Fibroblast of skin of left biceps (primary cell): ENCODE data around the gene ZNF808.
"Not testable (repeated sequence)": the region's sequence is repeated elsewhere in the genome, so short reads cannot be mapped to it uniquely, and the experiment has no call there.

ENCODE experiments used
- DNase-seq, 2 experiments: peaks; one replicate each; pipeline ENCODE4 v3.0.0-alpha.2; 2013; ENCODE audit warnings: low read depth in 2 of 2

Gene ZNF808

DNA sequence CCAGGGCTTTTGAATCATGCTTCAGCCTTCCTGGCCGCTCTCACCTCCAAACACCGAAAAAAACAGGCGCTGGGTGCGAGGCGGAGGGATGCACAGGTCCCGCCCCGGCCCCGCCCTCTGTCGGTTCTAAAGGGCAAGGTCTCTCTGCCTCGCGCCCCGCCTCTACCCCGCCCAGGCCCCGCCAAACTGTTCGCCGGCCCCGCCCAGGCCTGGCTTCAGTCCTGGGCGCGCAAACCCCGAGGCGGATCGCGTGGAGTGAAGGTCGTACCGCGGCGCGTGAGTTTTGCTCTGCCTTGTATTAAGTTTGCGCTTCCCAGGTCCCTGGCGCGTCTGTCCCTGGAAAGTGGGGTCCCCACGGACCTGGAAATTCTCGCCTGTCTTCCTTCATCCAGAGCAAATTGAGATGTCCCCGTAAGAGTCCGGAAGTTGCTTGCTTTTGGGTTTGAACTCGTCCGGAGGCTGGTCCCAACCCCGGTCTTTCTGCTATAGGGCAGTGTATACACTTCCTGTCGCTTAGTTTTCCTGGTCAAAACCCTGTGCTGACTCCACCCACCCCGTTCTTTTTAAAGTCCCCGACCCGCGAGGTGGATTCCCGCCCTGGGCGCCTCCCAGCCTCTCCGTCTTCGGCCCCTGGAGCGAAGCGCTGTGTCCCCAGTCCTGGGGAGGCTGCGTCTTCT, 8.4 kb downstream of the ZNF808 start:
- peak; percentile 21 to 23 for DNase-seq

GRCh38 chr19:52536448-52536800, 9.0 kb downstream of the ZNF808 start:
- no peak for DNase-seq

GRCh38 chr19:52538815-52539214, 11.3 kb downstream of the ZNF808 start:
- not testable (repeated sequence) for DNase-seq

- DNase-seq = not testable (repeated sequence)
Measured at GRCh38 chr19:52541176-52541575, 13.7 kb downstream of the ZNF808 start.

DNA sequence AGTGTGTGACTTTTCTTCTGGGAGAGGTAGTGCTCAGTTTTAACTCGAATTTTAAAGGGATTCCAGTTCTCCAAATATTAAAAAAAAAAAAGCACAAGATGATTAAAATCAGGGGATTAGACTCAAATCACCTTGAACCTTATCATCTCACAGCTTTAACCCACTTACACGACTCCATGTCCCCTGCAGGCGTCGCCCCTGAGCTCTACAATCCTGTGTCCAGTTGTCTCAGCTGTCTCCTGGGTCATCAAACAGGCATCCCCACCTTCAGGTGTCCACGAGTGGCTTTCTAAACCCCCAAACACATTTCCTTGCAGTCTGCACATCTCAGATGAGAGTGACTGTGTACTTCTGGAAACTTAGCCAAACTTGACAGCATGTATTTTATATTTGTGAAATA, 14.1 kb downstream of the ZNF808 start:
- no peak for DNase-seq

- not testable (repeated sequence) for DNase-seq
Measured at GRCh38 chr19:52542541-52542940, 15.1 kb downstream of the ZNF808 start.

DNA sequence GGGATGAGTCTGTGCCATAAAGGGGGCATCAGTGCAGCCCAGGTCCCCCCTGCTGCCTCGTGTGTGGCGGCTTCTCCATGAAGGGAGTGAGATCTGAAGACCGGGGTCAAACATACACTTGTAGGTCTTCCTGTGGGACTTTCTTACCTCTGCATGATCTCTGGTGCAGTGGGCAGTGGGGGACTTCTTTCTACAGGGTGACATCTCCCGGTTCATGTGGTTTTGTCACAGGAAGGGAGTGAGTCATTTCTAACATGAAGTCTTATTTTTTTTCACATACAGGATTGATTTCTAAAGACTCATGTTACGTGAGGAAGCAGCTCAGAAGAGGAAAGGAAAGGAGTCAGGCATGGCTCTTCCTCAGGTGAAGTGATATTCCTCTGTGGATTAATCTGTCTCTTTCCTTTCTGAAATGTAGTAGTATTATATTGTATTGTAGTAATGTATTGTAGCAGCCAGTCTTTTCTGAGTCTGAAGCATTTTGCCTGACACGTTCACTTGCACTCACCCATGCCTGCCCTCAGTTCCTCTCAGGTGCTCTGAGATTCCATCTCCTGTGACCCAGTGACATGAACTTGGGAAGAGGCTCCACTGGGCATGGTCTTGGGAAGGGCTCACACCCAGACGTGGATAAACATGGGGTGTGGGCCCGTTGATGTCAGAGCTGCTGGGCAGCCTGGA, 15.7 kb downstream of the ZNF808 start:
- no peak for DNase-seq

DNA sequence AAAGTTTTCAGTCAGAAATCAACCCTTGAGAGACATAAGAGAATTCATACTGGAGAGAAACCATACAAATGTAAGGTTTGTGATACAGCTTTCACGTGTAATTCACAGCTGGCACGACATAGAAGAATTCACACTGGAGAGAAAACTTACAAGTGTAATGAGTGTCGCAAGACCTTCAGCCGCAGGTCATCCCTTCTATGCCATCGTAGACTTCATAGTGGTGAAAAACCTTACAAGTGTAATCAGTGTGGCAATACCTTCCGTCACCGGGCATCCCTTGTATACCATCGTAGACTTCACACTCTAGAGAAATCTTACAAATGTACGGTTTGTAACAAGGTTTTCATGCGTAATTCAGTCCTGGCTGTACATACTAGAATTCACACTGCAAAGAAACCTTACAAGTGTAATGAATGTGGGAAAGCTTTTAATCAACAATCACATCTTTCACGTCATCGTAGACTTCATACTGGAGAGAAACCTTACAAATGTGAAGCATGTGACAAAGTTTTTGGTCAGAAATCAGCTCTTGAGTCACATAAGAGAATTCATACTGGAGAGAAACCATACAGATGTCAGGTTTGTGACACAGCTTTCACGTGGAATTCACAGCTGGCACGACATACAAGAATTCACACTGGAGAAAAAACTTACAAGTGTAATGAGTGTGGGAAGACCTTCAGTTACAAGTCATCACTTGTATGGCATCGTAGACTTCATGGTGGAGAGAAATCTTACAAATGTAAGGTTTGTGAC, 26.9 kb downstream of the ZNF808 start:
- DNase-seq = no peak

- no peak for DNase-seq
Measured at GRCh38 chr19:52557231-52557995, 29.9 kb downstream of the ZNF808 start.

DNA sequence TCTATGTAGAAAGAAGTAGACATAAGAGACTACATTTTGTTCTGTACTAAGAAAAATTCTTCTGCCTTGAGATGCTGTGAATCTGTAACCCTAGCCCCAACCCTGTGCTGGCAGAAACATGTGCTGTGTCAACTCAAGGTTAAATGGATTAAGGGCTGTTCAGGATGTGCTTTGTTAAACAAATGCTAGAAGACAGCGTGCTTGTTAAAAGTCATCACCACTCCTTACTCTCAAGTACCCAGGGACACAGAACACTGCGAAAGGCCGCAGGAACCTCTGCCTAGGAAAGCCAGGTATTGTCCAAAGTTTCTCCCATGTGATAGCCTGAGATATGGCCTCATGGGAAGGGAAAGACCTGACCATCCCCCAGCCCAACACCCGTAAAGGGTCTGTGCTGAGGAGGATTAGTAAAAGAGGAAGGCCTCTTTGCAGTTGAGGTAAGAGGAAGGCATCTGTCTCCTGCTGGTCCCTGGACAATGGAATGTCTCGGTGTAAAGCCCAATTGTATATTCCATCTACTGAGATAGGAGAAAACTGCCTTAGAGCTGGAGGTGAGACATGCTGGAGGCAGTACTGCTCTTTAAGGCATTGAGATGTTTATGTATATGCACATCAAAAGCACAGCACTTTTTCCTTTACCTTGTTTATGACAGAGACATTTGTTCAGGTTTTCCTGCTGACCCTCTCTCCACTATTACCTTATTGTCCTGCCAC, 31.4 kb downstream of the ZNF808 start:
- DNase-seq = not testable (repeated sequence)

DNA sequence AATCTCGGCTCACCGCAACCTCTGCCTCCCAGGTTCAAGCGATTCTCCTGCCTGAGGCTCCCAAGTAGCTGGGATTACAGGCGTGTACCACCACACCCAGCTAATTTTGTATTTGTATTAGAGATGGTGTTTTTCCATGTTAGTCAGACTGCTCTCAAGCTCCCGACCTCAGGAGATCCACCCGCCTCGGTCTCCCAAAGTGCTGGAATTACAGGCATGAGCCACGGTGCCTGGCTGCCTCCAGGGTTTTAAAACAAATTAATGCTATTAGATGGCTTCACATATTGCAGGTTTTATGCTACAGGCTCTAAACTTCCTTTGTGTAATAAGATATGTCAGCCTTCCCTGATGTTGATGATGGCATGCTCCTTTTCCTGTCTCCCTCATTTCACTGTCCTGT, 34.1 kb downstream of the ZNF808 start:
- DNase-seq = not testable (repeated sequence)

GRCh38 chr19:52566121-52566520, 38.7 kb downstream of the ZNF808 start:
- no peak for DNase-seq

- DNase-seq = no peak
Measured at GRCh38 chr19:52566588-52566987, 39.1 kb downstream of the ZNF808 start.

- no peak for DNase-seq
Measured at GRCh38 chr19:52567921-52568320, 40.5 kb downstream of the ZNF808 start.

- not testable (repeated sequence) for DNase-seq
Measured at GRCh38 chr19:52569638-52569999, 42.2 kb downstream of the ZNF808 start.

DNA sequence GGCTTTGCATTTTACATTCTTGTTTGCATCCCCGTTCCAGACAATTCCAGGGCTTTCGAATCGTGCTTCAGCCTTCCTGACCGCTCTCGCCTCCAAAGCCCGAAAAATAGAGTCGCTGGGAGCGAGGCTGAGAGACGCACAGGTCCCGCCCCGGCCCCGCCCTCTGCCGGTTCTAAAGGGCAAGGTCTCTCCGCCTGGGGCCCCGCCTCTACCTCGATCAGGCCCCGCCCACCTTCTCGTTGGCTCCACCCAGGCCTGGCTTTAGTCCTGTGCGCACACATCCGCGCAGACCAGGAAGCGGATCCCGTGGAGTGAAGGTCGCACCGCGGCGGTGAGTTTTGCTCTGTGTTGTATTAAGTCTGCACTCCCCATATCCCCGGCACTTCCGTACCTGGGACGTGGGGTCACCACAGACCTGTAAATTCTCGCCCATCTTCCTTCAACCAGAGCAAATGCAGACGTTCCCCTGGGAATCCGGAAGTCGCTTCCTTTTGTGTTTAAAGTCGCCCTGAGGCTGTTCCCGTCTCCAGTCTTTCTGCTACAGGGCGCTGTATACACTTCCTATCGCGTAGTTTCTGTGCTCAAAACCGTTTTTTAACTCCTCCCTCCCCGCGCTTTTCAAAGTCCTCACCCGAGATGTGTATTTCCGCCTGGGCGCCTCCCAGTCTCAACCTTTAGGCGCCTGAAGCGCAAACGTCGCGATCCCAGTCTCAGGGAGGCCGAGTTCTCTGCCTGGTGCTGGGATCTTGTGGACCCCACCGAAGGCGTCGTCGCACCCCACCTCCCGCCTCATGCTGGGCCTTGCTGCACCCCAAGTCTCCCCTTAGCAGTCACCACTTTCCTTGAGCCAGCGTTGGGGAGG, 42.8 kb downstream of the ZNF808 start, which contains the start of gene ZNF701:
Gene ZNF701 (plus strand): TSS at position 288 of the 862 bp plus-strand sequence. CDS start 3,861 bp downstream, outside the sequence.
- DNase-seq = peak; percentile 58 to 67

- DNase-seq = no peak
Measured at GRCh38 chr19:52584736-52585440, 57.4 kb downstream of the ZNF808 start.

DNA sequence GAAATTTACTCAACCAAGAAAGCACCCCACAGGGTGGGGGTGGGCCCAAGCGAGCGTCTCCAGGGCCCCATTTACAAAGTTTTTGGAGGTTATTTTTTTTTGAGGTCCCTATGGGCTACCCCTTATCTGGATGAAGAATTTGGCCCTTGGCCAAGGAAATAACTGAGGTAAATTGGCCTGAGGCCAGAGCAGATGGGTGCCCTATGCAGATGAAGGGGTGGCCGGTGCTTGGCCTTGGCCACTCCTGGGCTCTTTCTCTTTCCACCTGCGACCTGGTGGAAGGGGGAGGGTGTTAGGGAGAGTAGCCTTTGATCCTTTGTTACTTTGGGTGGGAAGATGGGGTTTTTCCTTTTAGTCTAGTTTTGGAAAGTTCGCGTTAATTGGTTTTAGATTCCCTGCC, 58.1 kb downstream of the ZNF808 start:
- DNase-seq = no peak

- DNase-seq = no peak
Measured at GRCh38 chr19:52590728-52591127, 63.3 kb downstream of the ZNF808 start.

DNA sequence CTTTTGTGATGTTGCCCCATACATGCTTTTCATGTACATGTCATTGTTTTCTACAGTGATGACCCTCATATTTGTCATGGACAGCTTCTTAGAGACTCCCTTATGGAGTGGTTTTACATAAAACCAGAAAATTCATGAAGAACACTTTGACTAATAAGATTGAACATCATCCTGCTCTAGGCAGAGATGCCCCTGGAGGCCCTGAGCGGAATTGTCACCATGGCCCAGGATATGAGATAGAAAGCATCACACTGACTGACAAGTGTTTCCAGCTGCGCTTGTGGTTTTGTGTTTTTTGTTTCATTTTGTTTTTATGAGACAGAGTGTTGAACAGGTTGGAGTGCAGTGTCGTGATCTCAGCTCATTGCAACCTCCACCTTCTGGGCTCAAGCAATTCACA, 64.8 kb downstream of the ZNF808 start:
- DNase-seq = no peak
